Activated CD8-positive, alpha-beta T cell treated with anti-CD3 and anti-CD28 coated beads, Interleukin-2, amount 10 ng/mL, durations not matched to agents 7 days and 5 days (primary cell): ENCODE measurements around the gene FANCC. TPM values are rescaled to one million over a fixed set of nuclear protein-coding genes. Genes with fewer than 3 reads are reported as not detected.
A peak's percentile ranks its signal among the peaks of the same experiment; 100 is the strongest.

Experiments
- ATAC-seq: fragments of 150-1000 bp; cut with Tn5 transposase; one replicate; pipeline ENCODE4 v1.10.0; 2021; ENCODE audit warnings: moderate library complexity
- CTCF ChIA-PET: fragments of 350-600 bp; sonication (Branson Sonifier 250); formaldehyde crosslinking; loops from one replicate; lab custom pipeline; 2021; ENCODE audit warnings: antibody characterized with exemption; lab: Charles Lee
- POLR2A ChIA-PET: fragments of 350-600 bp; sonication (Branson Sonifier 250); formaldehyde crosslinking; loops from one replicate; lab custom pipeline; 2021; ENCODE audit warnings: antibody characterized with exemption; lab: Charles Lee
- DNase-seq: peaks from one replicate; pipeline ENCODE4 v3.0.0-alpha.2; 2020
- H3K27ac Mint-ChIP-seq: one replicate; pipeline ENCODE4 v1.8.0; 2021; ENCODE audit warnings: mild to moderate bottlenecking, mixed read lengths
- H3K27me3 Mint-ChIP-seq: one replicate; pipeline ENCODE4 v1.8.0; 2021; ENCODE audit warnings: low read depth, mixed read lengths
- H3K36me3 Mint-ChIP-seq: one replicate; pipeline ENCODE4 v1.8.0; 2021; ENCODE audit warnings: low read depth, mixed read lengths
- H3K4me1 Mint-ChIP-seq: one replicate; pipeline ENCODE4 v1.8.0; 2021; ENCODE audit warnings: low read depth, mixed read lengths
- H3K4me3 Mint-ChIP-seq: one replicate; pipeline ENCODE4 v1.8.0; 2021; ENCODE audit warnings: mild to moderate bottlenecking, mixed read lengths
- H3K9me3 Mint-ChIP-seq: one replicate; pipeline ENCODE4 v1.8.0; 2022; ENCODE audit warnings: mixed read lengths; ENCODE audit not compliant: insufficient read depth
- total RNA-seq, 2 experiments: library from RNA; stranded (reverse); gene quantifications; one replicate each; pipeline ENCODE4 v1.2.3, GENCODE V29; 2021

FANCC gene
- total RNA-seq = 10 to 100 TPM; 18.2 to 19.0 TPM

GRCh38 chr9:95317119-95317892 lies at the start of gene FANCC:
FANCC (minus strand) TSS chr9:95317709; CDS start chr9:95249291, 68,418 bp downstream.
- DNase-seq = peak; percentile 87
- Mint-ChIP-seq H3K4me3 (peak within 1 kb of the TSS; percentile 91), H3K9me3 (no peaks in the 10 kb centered on the region), H3K27ac (peak within 1 kb of the TSS; percentile 94), H3K4me1 (peaks cover 19% of the 10 kb centered on the region), H3K27me3 (peaks cover 3% of the 10 kb centered on the region), H3K36me3 (peaks cover 2% of the 10 kb centered on the region)
- ChIA-PET CTCF (interaction anchor here (0.7 kb wide), 1 partner anchor 186 kb away, joined by 3 read pairs; no protein-coding TSS in a partner anchor), POLR2A (interaction anchor here (1.5 kb wide), 1 partner anchor 557 kb away, joined by 4 read pairs; no protein-coding TSS in a partner anchor)
- peak; percentile 86 for ATAC-seq

DNA sequence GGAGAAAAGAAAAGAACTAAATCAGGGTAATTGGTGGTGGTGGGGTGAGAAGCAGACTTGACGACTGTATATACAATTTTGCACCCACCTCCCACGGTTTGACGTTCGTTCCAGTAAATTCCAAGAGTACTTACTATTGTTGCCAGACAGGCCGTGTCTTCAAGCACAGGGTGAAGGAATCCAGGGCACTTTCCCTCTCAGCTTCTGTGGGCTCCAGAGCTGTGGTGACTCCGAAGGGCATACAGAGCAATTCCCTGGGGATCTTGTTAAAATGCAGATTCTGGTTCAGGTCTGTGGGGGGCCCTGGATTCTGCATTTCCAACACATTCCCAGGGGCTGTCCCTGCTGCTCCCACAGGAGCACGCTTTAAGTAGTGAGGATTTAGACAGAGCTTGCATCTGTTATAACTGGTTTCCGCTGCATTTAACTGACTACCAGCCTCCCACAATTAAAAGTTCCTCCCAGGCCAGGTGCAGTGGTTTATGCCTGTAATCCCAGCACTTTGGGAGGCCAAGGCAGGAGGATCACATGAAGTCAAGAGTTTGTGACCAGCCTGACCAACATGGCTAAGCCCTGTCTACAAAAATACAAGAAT lies 49.3 kb upstream of the FANCC start:
- no peak overlapping the region for H3K27ac Mint-ChIP-seq
- no peak for ATAC-seq
- ChIA-PET CTCF (no interaction called here), POLR2A (no interaction called here)
- DNase-seq = no peak
- H3K9me3 Mint-ChIP-seq = no peaks in the 10 kb centered on the region
- no peaks in the 10 kb centered on the region for H3K4me1 Mint-ChIP-seq
- no peaks in the 10 kb centered on the region for H3K36me3 Mint-ChIP-seq
- peaks cover 38% of the 10 kb centered on the region for H3K27me3 Mint-ChIP-seq
- H3K4me3 Mint-ChIP-seq = no peak overlapping the region

DNA sequence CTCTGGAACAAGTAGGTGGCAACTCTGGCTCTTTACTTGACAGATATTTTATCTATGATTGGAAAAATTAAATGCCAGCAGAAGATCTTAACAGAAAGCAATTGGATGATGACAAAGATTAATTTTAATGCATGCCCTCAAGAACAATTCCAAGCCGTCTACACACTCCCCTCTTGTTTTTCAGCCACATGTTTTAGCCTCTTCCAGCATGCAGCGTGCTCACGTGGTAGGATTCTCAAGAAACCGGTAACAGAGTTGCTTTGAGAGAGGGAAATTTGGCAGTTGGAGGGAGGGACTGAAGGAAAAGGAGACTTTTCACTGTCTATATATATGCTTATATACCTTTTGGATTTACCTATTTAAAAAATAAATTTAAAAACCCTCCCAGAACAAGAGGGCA lies 48.3 kb upstream of the FANCC start:
- H3K27me3 Mint-ChIP-seq = peaks cover 42% of the 10 kb centered on the region
- POLR2A ChIA-PET = no interaction called here
- H3K4me1 Mint-ChIP-seq = no peaks in the 10 kb centered on the region
- H3K27ac Mint-ChIP-seq = no peak overlapping the region
- no peaks in the 10 kb centered on the region for H3K36me3 Mint-ChIP-seq
- CTCF ChIA-PET = no interaction called here
- no peaks in the 10 kb centered on the region for H3K9me3 Mint-ChIP-seq
- ATAC-seq (no peak), DNase-seq (no peak)
- H3K4me3 Mint-ChIP-seq = no peak overlapping the region

GRCh38 chr9:95363051-95363841 lies 45.7 kb upstream of the FANCC start:
- Mint-ChIP-seq H3K36me3 (no peaks in the 10 kb centered on the region), H3K27ac (no peak overlapping the region), H3K9me3 (no peaks in the 10 kb centered on the region), H3K4me3 (no peak overlapping the region), H3K4me1 (no peaks in the 10 kb centered on the region), H3K27me3 (peaks cover 36% of the 10 kb centered on the region)
- ChIA-PET CTCF (interaction anchor here (1.3 kb wide), 1 partner anchor 10 kb away, joined by 3 read pairs; no protein-coding TSS in a partner anchor), POLR2A (no interaction called here)
- ATAC-seq (no peak), DNase-seq (no peak)

DNA sequence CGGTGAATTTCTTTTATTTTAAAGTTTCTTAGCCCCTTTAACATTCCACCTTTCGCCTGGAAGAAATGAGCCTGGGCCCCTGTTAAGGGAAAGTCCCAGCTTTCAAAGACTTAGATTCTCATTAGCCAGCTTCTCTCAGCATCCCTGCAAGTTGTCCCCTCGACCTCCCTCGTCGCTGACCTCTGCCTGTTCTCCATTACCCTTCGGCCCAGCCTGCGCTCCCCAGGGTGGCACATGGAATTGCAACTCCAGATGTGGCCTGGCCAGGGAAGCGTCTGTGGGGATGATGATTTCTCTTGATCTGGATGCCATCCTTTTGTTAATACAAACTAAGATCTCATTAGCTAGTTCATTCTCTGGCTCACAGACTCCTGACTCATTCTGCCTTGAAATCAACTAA lies 43.4 kb upstream of the FANCC start:
- Mint-ChIP-seq H3K36me3 (no peaks in the 10 kb centered on the region), H3K27me3 (peaks cover 39% of the 10 kb centered on the region), H3K4me3 (no peak overlapping the region), H3K4me1 (no peaks in the 10 kb centered on the region), H3K27ac (no peak overlapping the region), H3K9me3 (no peaks in the 10 kb centered on the region)
- ChIA-PET POLR2A (no interaction called here), CTCF (no interaction called here)
- ATAC-seq (no peak), DNase-seq (no peak)

GRCh38 chr9:95357316-95357715 lies 39.8 kb upstream of the FANCC start:
- DNase-seq (no peak), ATAC-seq (no peak)
- H3K4me3 Mint-ChIP-seq = no peak overlapping the region
- no peaks in the 10 kb centered on the region for H3K9me3 Mint-ChIP-seq
- no peak overlapping the region for H3K27ac Mint-ChIP-seq
- H3K36me3 Mint-ChIP-seq = no peaks in the 10 kb centered on the region
- ChIA-PET CTCF (no interaction called here), POLR2A (no interaction called here)
- peaks cover 33% of the 10 kb centered on the region for H3K27me3 Mint-ChIP-seq
- no peaks in the 10 kb centered on the region for H3K4me1 Mint-ChIP-seq

DNA sequence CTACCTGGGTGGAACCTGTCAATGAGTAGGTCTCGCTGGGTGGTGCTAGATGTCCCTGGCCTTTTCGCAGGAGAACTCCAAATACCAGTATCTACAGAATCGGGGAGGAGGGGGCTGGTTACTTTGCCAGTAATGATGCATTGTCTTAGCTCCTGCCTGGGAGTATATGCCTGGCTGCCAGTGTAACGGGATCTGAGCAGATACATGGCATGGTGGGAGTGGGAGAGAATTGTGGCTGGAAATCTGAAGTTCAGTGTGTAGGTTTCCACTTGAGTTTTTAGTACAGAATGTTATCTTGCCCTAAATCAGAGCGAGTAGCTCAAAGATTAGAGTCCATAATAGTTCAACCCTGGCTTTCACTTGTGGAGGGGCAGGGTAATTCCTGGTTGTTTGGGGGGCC lies 38.0 kb upstream of the FANCC start:
- DNase-seq (no peak), ATAC-seq (no peak)
- no peak overlapping the region for H3K4me3 Mint-ChIP-seq
- H3K9me3 Mint-ChIP-seq = no peaks in the 10 kb centered on the region
- ChIA-PET CTCF (no interaction called here), POLR2A (no interaction called here)
- peaks cover 34% of the 10 kb centered on the region for H3K27me3 Mint-ChIP-seq
- no peaks in the 10 kb centered on the region for H3K4me1 Mint-ChIP-seq
- no peaks in the 10 kb centered on the region for H3K36me3 Mint-ChIP-seq
- no peak overlapping the region for H3K27ac Mint-ChIP-seq

GRCh38 chr9:95351051-95351450 lies 33.5 kb upstream of the FANCC start:
- Mint-ChIP-seq H3K27me3 (peaks cover 48% of the 10 kb centered on the region), H3K27ac (no peak overlapping the region)
- CTCF ChIA-PET = no interaction called here

GRCh38 chr9:95350266-95350665 lies 32.8 kb upstream of the FANCC start:
- CTCF ChIA-PET = no interaction called here

More at GRCh38 chr9:95351051-95351450, 33.5 kb upstream of the FANCC start:
- POLR2A ChIA-PET = no interaction called here
- Mint-ChIP-seq H3K4me3 (no peak overlapping the region), H3K9me3 (no peaks in the 10 kb centered on the region), H3K36me3 (no peaks in the 10 kb centered on the region), H3K4me1 (peaks cover 6% of the 10 kb centered on the region)
- no peak for ATAC-seq
- no peak for DNase-seq

GRCh38 chr9:95349091-95350038 lies 31.9 kb upstream of the FANCC start:
- CTCF ChIA-PET = no interaction called here
- POLR2A ChIA-PET = no interaction called here
- Mint-ChIP-seq H3K27me3 (peaks cover 36% of the 10 kb centered on the region), H3K27ac (no peak overlapping the region), H3K4me1 (peaks cover 6% of the 10 kb centered on the region), H3K9me3 (no peaks in the 10 kb centered on the region), H3K36me3 (no peaks in the 10 kb centered on the region), H3K4me3 (peak overlapping the region; percentile 31)
- DNase-seq (no peak), ATAC-seq (peak; percentile 33)

More at GRCh38 chr9:95350266-95350665, 32.8 kb upstream of the FANCC start:
- peaks cover 40% of the 10 kb centered on the region for H3K27me3 Mint-ChIP-seq
- DNase-seq (no peak), ATAC-seq (no peak)
- no peaks in the 10 kb centered on the region for H3K36me3 Mint-ChIP-seq
- H3K9me3 Mint-ChIP-seq = no peaks in the 10 kb centered on the region
- H3K4me1 Mint-ChIP-seq = peaks cover 6% of the 10 kb centered on the region
- POLR2A ChIA-PET = no interaction called here
- H3K4me3 Mint-ChIP-seq = no peak overlapping the region
- no peak overlapping the region for H3K27ac Mint-ChIP-seq

GRCh38 chr9:95346021-95346420 lies 28.5 kb upstream of the FANCC start:
- Mint-ChIP-seq H3K4me1 (peaks cover 16% of the 10 kb centered on the region), H3K4me3 (no peak overlapping the region), H3K27ac (no peak overlapping the region), H3K27me3 (peaks cover 35% of the 10 kb centered on the region), H3K36me3 (no peaks in the 10 kb centered on the region), H3K9me3 (no peaks in the 10 kb centered on the region)
- CTCF ChIA-PET = interaction anchor here (1.8 kb wide), 1 partner anchor 10 kb away, joined by 7 read pairs; no protein-coding TSS in a partner anchor
- no peak for ATAC-seq
- POLR2A ChIA-PET = no interaction called here
- DNase-seq = no peak
